HepG2 (cell line): ENCODE data around the gene ARL6. TPM values are rescaled to one million over a fixed set of nuclear protein-coding genes. Genes with fewer than 3 reads are reported as not detected.

ENCODE experiments used
- CAMTA2 ChIP-seq: sonication (generic); formaldehyde crosslinking; IDR thresholded peaks from 2 replicates; pipeline ENCODE4 v1.4.0; 2020; ENCODE audit warnings: mild to moderate bottlenecking, missing genetic modification reagents, borderline replicate concordance
- CREBL2 ChIP-seq: sonication (generic); formaldehyde crosslinking; IDR thresholded peaks from 2 replicates; pipeline ENCODE4 v1.8.1; 2023; ENCODE audit warnings: missing genetic modification reagents, mild to moderate bottlenecking, borderline replicate concordance
- KDM2A ChIP-seq: sonication (generic); formaldehyde crosslinking; IDR thresholded peaks from 2 replicates; pipeline ENCODE4 v1.4.0; 2020; ENCODE audit warnings: low read depth, missing genetic modification reagents, borderline replicate concordance
- SKIL ChIP-seq: sonication (generic); formaldehyde crosslinking; IDR thresholded peaks from 2 replicates; pipeline ENCODE4 v1.8.0; 2022; ENCODE audit warnings: missing genetic modification reagents, mild to moderate bottlenecking, moderate library complexity, borderline replicate concordance
- TFDP1 ChIP-seq: IDR thresholded peaks from 2 replicates; pipeline ENCODE4 v1.6.1; 2016; ENCODE audit warnings: missing compliant biosample characterization, missing genetic modification reagents, borderline replicate concordance
- ZBTB10 ChIP-seq: sonication (generic); formaldehyde crosslinking; IDR thresholded peaks from 2 replicates; pipeline ENCODE4 v1.4.0; 2020; ENCODE audit warnings: missing genetic modification reagents, borderline replicate concordance
- ZBTB43 ChIP-seq: sonication (generic); formaldehyde crosslinking; conservative IDR thresholded peaks from 2 replicates; pipeline ENCODE4 v1.4.0; 2020; ENCODE audit warnings: missing genetic modification reagents
- ZNF407 ChIP-seq: sonication (generic); formaldehyde crosslinking; IDR thresholded peaks from one replicate; pipeline ENCODE4 v1.5.1; 2020; ENCODE audit warnings: mild to moderate bottlenecking, missing genetic modification reagents; ENCODE audit errors: not compliant biosample characterization
- polyA plus RNA-seq, 8 experiments: library from polyadenylated mRNA; depleted of rRNA in 3 of 8; stranded (reverse) in 7 of 8; unstranded in 1 of 8; fragments of >200 nt; fragmentation: Illumina TruSeq in 4 of 8; extraction: Trizol in 4 of 8; gene quantifications; 2 replicates each; pipeline versions ENCODE4 v1.2.1 to v1.2.3, GENCODE V29; 2011 to 2016; ENCODE audit warnings: low read depth in 4 of 8, missing spikeins in 1 of 8, mixed read lengths in 1 of 8; ENCODE audit not compliant: insufficient read depth in 1 of 8
- total RNA-seq, 5 experiments: library from RNA; depleted of rRNA; stranded (reverse); fragments of >200 nt; fragmentation: Illumina TruSeq; extraction: Trizol; gene quantifications; 2 replicates each; pipeline ENCODE4 v1.2.3, GENCODE V29; 2016; ENCODE audit warnings: low read depth in 1 of 5

Gene ARL6
- total and polyA plus RNA-seq, 2 of the 13 experiments (the other 11 are each of a cell fraction or from before 2014, with no cell fraction given) = 1.3 to 3.7 TPM

GRCh38 chr3:97821774-97822358 lies 57.3 kb downstream of the ARL6 start, which contains the start of gene CRYBG3 (continued):
- TF ChIP-seq TFDP1 (CRISPR knock-in tag) = peak; percentile 87
- no peak for TF ChIP-seq CAMTA2 (CRISPR knock-in tag)
- TF ChIP-seq KDM2A (CRISPR knock-in tag) = peak; percentile 43; the same call in 1 of the 2 replicates
- TF ChIP-seq ZBTB10 (CRISPR knock-in tag) = peak; percentile 92
- TF ChIP-seq CREBL2 = peak; percentile 7; the same call in 1 of the 2 replicates
- TF ChIP-seq SKIL (CRISPR knock-in tag) = no peak
- peak; percentile 45; the same call in 1 of the 2 replicates for TF ChIP-seq ZBTB43
- TF ChIP-seq ZNF407 (CRISPR knock-in tag) = no peak
